MM.1S (cell line): ENCODE data around the gene MEGF11.

Experiments used
- DNase-seq: peaks from one replicate; pipeline ENCODE4 v3.0.0-alpha.2; 2015
- H2AFZ ChIP-seq: fragments of 300-600 bp; sonication (generic); 2 replicates; pipeline ENCODE4 v1.6.0; 2016; ENCODE audit warnings: antibody characterized with exemption, low read length
- H3F3A ChIP-seq: fragments of 300-600 bp; sonication (generic); 2 replicates; pipeline ENCODE4 v1.6.1; 2016; ENCODE audit warnings: mild to moderate bottlenecking, antibody characterized with exemption, low read length, moderate library complexity, mixed read lengths; ENCODE audit not compliant: insufficient read depth
- H3K27ac ChIP-seq: fragments of 300-600 bp; sonication (generic); 2 replicates; pipeline ENCODE4 v1.5.1; 2016; ENCODE audit warnings: mild to moderate bottlenecking, low read length
- H3K27me3 ChIP-seq: fragments of 300-600 bp; sonication (generic); replicated peaks from 2 replicates; pipeline ENCODE4 v1.6.0; 2016; ENCODE audit warnings: low read length; ENCODE audit not compliant: insufficient read depth
- H3K36me3 ChIP-seq: fragments of 300-600 bp; sonication (generic); replicated peaks from 2 replicates; pipeline ENCODE4 v1.6.1; 2016; ENCODE audit warnings: mild to moderate bottlenecking, low read length, mixed read lengths; ENCODE audit not compliant: insufficient read depth
- H3K4me1 ChIP-seq: fragments of 300-600 bp; sonication (generic); 2 replicates; pipeline ENCODE4 v1.6.1; 2016; ENCODE audit warnings: low read length, mixed read lengths
- H3K4me2 ChIP-seq: fragments of 300-600 bp; sonication (generic); 2 replicates; pipeline ENCODE4 v1.6.0; 2016; ENCODE audit warnings: low read depth, low read length
- H3K4me3 ChIP-seq: fragments of 300-600 bp; sonication (generic); 2 replicates; pipeline ENCODE4 v1.5.1; 2016; ENCODE audit warnings: low read length, mixed read lengths
- H3K79me2 ChIP-seq: fragments of 300-600 bp; sonication (generic); 2 replicates; pipeline ENCODE4 v1.6.1; 2016; ENCODE audit warnings: mixed run types, low read length, mixed read lengths
- H3K9ac ChIP-seq: fragments of 300-600 bp; sonication (generic); 2 replicates; pipeline ENCODE4 v1.6.1; 2016; ENCODE audit warnings: low read length, mixed read lengths
- H3K9me2 ChIP-seq: fragments of 300-600 bp; sonication (generic); replicated peaks from 2 replicates; pipeline ENCODE4 v1.6.1; 2016; ENCODE audit warnings: mild to moderate bottlenecking, low read length, mixed read lengths; ENCODE audit not compliant: insufficient read depth
- H3K9me3 ChIP-seq: fragments of 300-600 bp; sonication (generic); replicated peaks from 2 replicates; pipeline ENCODE4 v1.6.1; 2016; ENCODE audit warnings: mild to moderate bottlenecking, low read length, mixed read lengths; ENCODE audit not compliant: insufficient read depth
- H4K20me1 ChIP-seq: fragments of 300-600 bp; sonication (generic); 2 replicates; pipeline ENCODE4 v1.6.1; 2016; ENCODE audit warnings: mild to moderate bottlenecking, low read length, moderate library complexity, mixed read lengths; ENCODE audit not compliant: insufficient read depth
- EZH2 ChIP-seq: fragments of 300-600 bp; sonication (generic); optimal IDR thresholded peaks from 2 replicates; pipeline ENCODE3; 2017; ENCODE audit warnings: low read depth, mild to moderate bottlenecking, antibody characterized with exemption, low read length, mixed read lengths
- EZH2phosphoT487 ChIP-seq: fragments of 300-600 bp; sonication (generic); IDR thresholded peaks from 2 replicates; pipeline ENCODE4 v1.6.1; 2018; ENCODE audit warnings: antibody characterized with exemption, low read length
- TF ChIP-seq, protein P1 (sequence below): fragments of 300-600 bp; sonication (generic); IDR thresholded peaks from 2 replicates; pipeline ENCODE4 v1.5.1; 2016; ENCODE audit warnings: antibody characterized with exemption, low read length, mixed read lengths

Gene MEGF11

DNA sequence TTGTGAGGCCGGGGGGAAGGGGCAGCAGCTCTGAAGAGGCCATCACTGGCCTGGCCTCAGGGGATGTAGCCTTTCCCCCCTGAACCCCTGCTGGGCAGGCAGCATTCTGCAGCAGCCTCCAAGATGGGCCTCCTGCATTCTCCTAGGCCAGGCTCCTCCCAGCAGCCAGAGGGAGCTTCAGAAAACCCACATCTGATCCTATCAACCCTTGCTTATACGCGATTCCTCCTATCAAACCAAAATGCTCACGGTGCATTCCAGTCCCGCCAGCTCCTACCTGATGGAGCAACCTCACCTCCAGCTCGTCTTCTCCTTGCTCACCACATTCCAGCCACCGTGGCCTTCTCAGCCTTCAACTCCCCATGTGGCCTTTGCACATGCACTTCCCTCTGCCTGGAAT is 85.7 kb downstream of the MEGF11 start:
- H3K27ac ChIP-seq: no peak overlapping the region
- no peak for TF ChIP-seq EZH2phosphoT487
- TF ChIP-seq, protein P1, sequence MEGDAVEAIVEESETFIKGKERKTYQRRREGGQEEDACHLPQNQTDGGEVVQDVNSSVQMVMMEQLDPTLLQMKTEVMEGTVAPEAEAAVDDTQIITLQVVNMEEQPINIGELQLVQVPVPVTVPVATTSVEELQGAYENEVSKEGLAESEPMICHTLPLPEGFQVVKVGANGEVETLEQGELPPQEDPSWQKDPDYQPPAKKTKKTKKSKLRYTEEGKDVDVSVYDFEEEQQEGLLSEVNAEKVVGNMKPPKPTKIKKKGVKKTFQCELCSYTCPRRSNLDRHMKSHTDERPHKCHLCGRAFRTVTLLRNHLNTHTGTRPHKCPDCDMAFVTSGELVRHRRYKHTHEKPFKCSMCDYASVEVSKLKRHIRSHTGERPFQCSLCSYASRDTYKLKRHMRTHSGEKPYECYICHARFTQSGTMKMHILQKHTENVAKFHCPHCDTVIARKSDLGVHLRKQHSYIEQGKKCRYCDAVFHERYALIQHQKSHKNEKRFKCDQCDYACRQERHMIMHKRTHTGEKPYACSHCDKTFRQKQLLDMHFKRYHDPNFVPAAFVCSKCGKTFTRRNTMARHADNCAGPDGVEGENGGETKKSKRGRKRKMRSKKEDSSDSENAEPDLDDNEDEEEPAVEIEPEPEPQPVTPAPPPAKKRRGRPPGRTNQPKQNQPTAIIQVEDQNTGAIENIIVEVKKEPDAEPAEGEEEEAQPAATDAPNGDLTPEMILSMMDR: no peak
- TF ChIP-seq EZH2: no peak
- no peak for DNase-seq

DNA sequence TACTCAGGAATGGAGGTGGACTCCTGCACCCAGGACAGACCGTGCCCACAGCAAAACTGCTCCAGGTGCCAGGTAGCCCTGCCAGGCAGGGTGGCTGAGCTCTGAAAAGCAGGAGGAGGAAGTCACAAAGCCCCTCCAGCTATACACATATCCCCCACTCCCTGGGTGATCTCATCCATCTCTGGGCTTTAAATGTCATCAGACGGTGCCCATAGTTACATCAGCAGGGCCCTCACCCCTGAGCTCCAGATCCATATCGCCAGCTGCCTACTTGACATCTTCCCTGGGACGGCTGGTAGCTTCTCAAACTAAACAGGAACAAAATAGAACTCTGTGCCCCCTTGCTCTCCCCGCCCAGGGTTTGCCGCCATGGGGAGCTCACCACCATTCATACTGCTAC is 87.7 kb downstream of the MEGF11 start:
- H4K20me1 ChIP-seq: no peaks in the 10 kb centered on the region
- DNase-seq: no peak
- no peaks in the 10 kb centered on the region for H3K79me2 ChIP-seq
- no peak overlapping the region for H3K9ac ChIP-seq
- TF ChIP-seq EZH2phosphoT487 (no peak), EZH2 (no peak)
- TF ChIP-seq, protein P1: no peak
- no peaks in the 10 kb centered on the region for H3F3A ChIP-seq
- no peak overlapping the region for H3K4me3 ChIP-seq
- H3K4me2 ChIP-seq: no peak overlapping the region
- no peak overlapping the region for H3K27ac ChIP-seq
- no peaks in the 10 kb centered on the region for H3K36me3 ChIP-seq
- no peaks in the 10 kb centered on the region for H3K4me1 ChIP-seq
- no peaks in the 10 kb centered on the region for H3K9me2 ChIP-seq
- H3K27me3 ChIP-seq: no peaks in the 10 kb centered on the region
- no peak overlapping the region for H2AFZ ChIP-seq
- no peaks in the 10 kb centered on the region for H3K9me3 ChIP-seq

More for the DNA sequence above, 85.7 kb downstream of the MEGF11 start:
- Histone ChIP-seq H3K4me2 (no peak overlapping the region), H4K20me1 (no peaks in the 10 kb centered on the region), H3K27me3 (no peaks in the 10 kb centered on the region; the same call in 1 of the 2 replicates), H3K4me1 (no peaks in the 10 kb centered on the region), H3K36me3 (no peaks in the 10 kb centered on the region), H3K9me3 (no peaks in the 10 kb centered on the region), H3K9me2 (no peaks in the 10 kb centered on the region), H2AFZ (no peak overlapping the region), H3F3A (no peaks in the 10 kb centered on the region), H3K4me3 (no peak overlapping the region), H3K79me2 (no peaks in the 10 kb centered on the region), H3K9ac (no peak overlapping the region)

DNA sequence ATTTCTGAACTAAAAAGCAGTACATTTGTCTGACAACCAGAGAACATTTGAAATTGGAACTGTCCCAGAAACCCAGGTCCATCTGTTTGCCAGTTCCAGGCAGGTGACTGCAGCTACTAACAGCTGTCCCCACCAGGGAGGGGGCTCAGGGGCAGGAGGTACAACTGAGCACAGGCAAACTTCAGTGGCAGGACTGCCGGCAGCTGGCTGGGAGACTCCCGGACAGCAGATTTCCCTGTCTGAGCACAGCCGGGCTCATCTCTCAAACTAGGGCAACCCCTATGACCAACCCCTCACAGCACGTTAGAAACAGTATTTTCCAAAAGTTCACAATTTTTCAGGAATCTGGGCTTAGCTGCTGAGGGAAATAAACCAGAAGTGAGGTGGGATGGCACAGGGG is 88.8 kb downstream of the MEGF11 start:
- DNase-seq: no peak
- no peak overlapping the region for H3K27ac ChIP-seq

More for the DNA sequence above, 88.8 kb downstream of the MEGF11 start:
- Histone ChIP-seq H3K4me3 (no peak overlapping the region), H3F3A (no peaks in the 10 kb centered on the region), H3K9ac (no peak overlapping the region), H3K9me3 (no peaks in the 10 kb centered on the region), H3K4me1 (no peaks in the 10 kb centered on the region), H2AFZ (no peak overlapping the region), H3K9me2 (no peaks in the 10 kb centered on the region), H3K4me2 (no peak overlapping the region), H4K20me1 (no peaks in the 10 kb centered on the region), H3K79me2 (no peaks in the 10 kb centered on the region), H3K27me3 (no peaks in the 10 kb centered on the region), H3K36me3 (no peaks in the 10 kb centered on the region)
- TF ChIP-seq EZH2 (no peak), EZH2phosphoT487 (no peak)
- TF ChIP-seq, protein P1: no peak
